ENCODE measurements around the gene TGFBR2. TPM values are rescaled to one million over a fixed set of nuclear protein-coding genes. Genes with fewer than 3 reads are reported as not detected.

The TGFBR2 gene
- total RNA-seq, 2 donors from 2014 or later = 58.4 to 74.5 TPM

GRCh38 chr3:30607032-30607833, 832 bp downstream of the TGFBR2 start:
- ATAC-seq (peak; percentile 47), DNase-seq (peak; percentile 42 to 48 (median 48))
- Mint-ChIP-seq H3K4me3 (peak overlapping the region; percentile 96), H3K27me3 (no peaks in the 10 kb centered on the region), H3K27ac (peak overlapping the region; percentile 99), H3K36me3 (ENCODE audit: low read depth) (no peaks in the 10 kb centered on the region), H3K4me1 (peaks cover 55% of the 10 kb centered on the region)
- no peaks in the 10 kb centered on the region for H3K9me3 ChIP-seq (ENCODE audit: control insufficient read depth, low read length, poor library complexity, severe bottlenecking)

GRCh38 chr3:30608598-30608947, 2.2 kb downstream of the TGFBR2 start:
- peaks cover 68% of the 10 kb centered on the region for H3K4me1 Mint-ChIP-seq
- H3K4me3 Mint-ChIP-seq = peak overlapping the region; percentile 96
- H3K36me3 Mint-ChIP-seq (ENCODE audit: low read depth) = peaks cover 2% of the 10 kb centered on the region
- no peak for DNase-seq
- no peak for ATAC-seq
- no peaks in the 10 kb centered on the region for H3K27me3 Mint-ChIP-seq
- peak overlapping the region; percentile 99 for H3K27ac Mint-ChIP-seq
- H3K9me3 ChIP-seq (ENCODE audit: control insufficient read depth, low read length, poor library complexity, severe bottlenecking) = no peaks in the 10 kb centered on the region

GRCh38 chr3:30609930-30610701, 3.7 kb downstream of the TGFBR2 start:
- H3K9me3 ChIP-seq (ENCODE audit: control insufficient read depth, low read length, poor library complexity, severe bottlenecking) = no peaks in the 10 kb centered on the region
- Mint-ChIP-seq H3K4me3 (peak overlapping the region; percentile 96), H3K27me3 (no peaks in the 10 kb centered on the region), H3K27ac (peak overlapping the region; percentile 99), H3K4me1 (peaks cover 62% of the 10 kb centered on the region), H3K36me3 (ENCODE audit: low read depth) (peaks cover 2% of the 10 kb centered on the region)
- ATAC-seq (no peak), DNase-seq (no peak)

GRCh38 chr3:30610702-30611368, 4.4 kb downstream of the TGFBR2 start:
- H3K36me3 Mint-ChIP-seq (ENCODE audit: low read depth) = peaks cover 2% of the 10 kb centered on the region
- no peaks in the 10 kb centered on the region for H3K27me3 Mint-ChIP-seq
- no peaks in the 10 kb centered on the region for H3K9me3 ChIP-seq (ENCODE audit: control insufficient read depth, low read length, poor library complexity, severe bottlenecking)
- H3K27ac Mint-ChIP-seq = peak overlapping the region; percentile 99
- H3K4me3 Mint-ChIP-seq = peak overlapping the region; percentile 96
- peaks cover 60% of the 10 kb centered on the region for H3K4me1 Mint-ChIP-seq
- no peak for ATAC-seq
- DNase-seq = no peak

- Mint-ChIP-seq H3K27ac (peak overlapping the region; percentile 99), H3K4me3 (peak overlapping the region; percentile 96), H3K27me3 (no peaks in the 10 kb centered on the region), H3K4me1 (peaks cover 64% of the 10 kb centered on the region), H3K36me3 (ENCODE audit: low read depth) (peaks cover 4% of the 10 kb centered on the region)
- H3K9me3 ChIP-seq (ENCODE audit: control insufficient read depth, low read length, poor library complexity, severe bottlenecking) = no peaks in the 10 kb centered on the region
- no peak for DNase-seq
- ATAC-seq = peak; percentile 68
These were observed 5.4 kb downstream of the TGFBR2 start for GRCh38 chr3:30611613-30612436.

GRCh38 chr3:30612437-30613132, 6.2 kb downstream of the TGFBR2 start:
- peak overlapping the region; percentile 99 for H3K27ac Mint-ChIP-seq
- H3K36me3 Mint-ChIP-seq (ENCODE audit: low read depth) = peaks cover 4% of the 10 kb centered on the region
- no peaks in the 10 kb centered on the region for H3K9me3 ChIP-seq (ENCODE audit: control insufficient read depth, low read length, poor library complexity, severe bottlenecking)
- no peak for DNase-seq
- no peaks in the 10 kb centered on the region for H3K27me3 Mint-ChIP-seq
- H3K4me1 Mint-ChIP-seq = peaks cover 69% of the 10 kb centered on the region
- H3K4me3 Mint-ChIP-seq = peak overlapping the region; percentile 96
- no peak for ATAC-seq

- peak overlapping the region; percentile 96 for H3K4me3 Mint-ChIP-seq
- peaks cover 4% of the 10 kb centered on the region for H3K36me3 Mint-ChIP-seq (ENCODE audit: low read depth)
- no peaks in the 10 kb centered on the region for H3K9me3 ChIP-seq (ENCODE audit: control insufficient read depth, low read length, poor library complexity, severe bottlenecking)
- no peak for DNase-seq
- ATAC-seq = no peak
- no peaks in the 10 kb centered on the region for H3K27me3 Mint-ChIP-seq
- peak overlapping the region; percentile 99 for H3K27ac Mint-ChIP-seq
- peaks cover 74% of the 10 kb centered on the region for H3K4me1 Mint-ChIP-seq
These were observed 6.9 kb downstream of the TGFBR2 start for GRCh38 chr3:30613133-30613825.

- Mint-ChIP-seq H3K4me1 (peaks cover 75% of the 10 kb centered on the region), H3K36me3 (ENCODE audit: low read depth) (peaks cover 4% of the 10 kb centered on the region), H3K27me3 (no peaks in the 10 kb centered on the region), H3K27ac (peak overlapping the region; percentile 99), H3K4me3 (peak overlapping the region; percentile 45)
- H3K9me3 ChIP-seq (ENCODE audit: control insufficient read depth, low read length, poor library complexity, severe bottlenecking) = no peaks in the 10 kb centered on the region
- no peak for ATAC-seq
- no peak for DNase-seq
These were observed 8.0 kb downstream of the TGFBR2 start for GRCh38 chr3:30614373-30614772.

- no peak for DNase-seq
- peaks cover 75% of the 10 kb centered on the region for H3K4me1 Mint-ChIP-seq
- peaks cover 4% of the 10 kb centered on the region for H3K36me3 Mint-ChIP-seq (ENCODE audit: low read depth)
These were observed 8.5 kb downstream of the TGFBR2 start for GRCh38 chr3:30614943-30615342.

GRCh38 chr3:30615615-30616346, 9.4 kb downstream of the TGFBR2 start:
- H3K27ac Mint-ChIP-seq = peak overlapping the region; percentile 99
- H3K4me3 Mint-ChIP-seq = peak overlapping the region; percentile 63
- no peaks in the 10 kb centered on the region for H3K9me3 ChIP-seq (ENCODE audit: control insufficient read depth, low read length, poor library complexity, severe bottlenecking)
- ATAC-seq (no peak), DNase-seq (no peak)
- no peaks in the 10 kb centered on the region for H3K27me3 Mint-ChIP-seq
- H3K4me1 Mint-ChIP-seq = peaks cover 76% of the 10 kb centered on the region
- H3K36me3 Mint-ChIP-seq (ENCODE audit: low read depth) = peaks cover 6% of the 10 kb centered on the region

More at GRCh38 chr3:30614943-30615342, 8.5 kb downstream of the TGFBR2 start:
- Mint-ChIP-seq H3K4me3 (peak overlapping the region; percentile 45), H3K27ac (peak overlapping the region; percentile 99), H3K27me3 (no peaks in the 10 kb centered on the region)
- ATAC-seq = no peak
- no peaks in the 10 kb centered on the region for H3K9me3 ChIP-seq (ENCODE audit: control insufficient read depth, low read length, poor library complexity, severe bottlenecking)

GRCh38 chr3:30616347-30617027, 10.1 kb downstream of the TGFBR2 start:
- peak overlapping the region; percentile 99 for H3K27ac Mint-ChIP-seq
- no peak for DNase-seq

More at GRCh38 chr3:30616347-30617027, 10.1 kb downstream of the TGFBR2 start:
- Mint-ChIP-seq H3K36me3 (ENCODE audit: low read depth) (peaks cover 6% of the 10 kb centered on the region), H3K4me1 (peaks cover 74% of the 10 kb centered on the region), H3K4me3 (peak overlapping the region; percentile 63), H3K27me3 (no peaks in the 10 kb centered on the region)
- no peaks in the 10 kb centered on the region for H3K9me3 ChIP-seq (ENCODE audit: control insufficient read depth, low read length, poor library complexity, severe bottlenecking)
- peak; percentile 16 for ATAC-seq

Measured in T-helper 17 cell (primary cell).